Naive thymus-derived CD8-positive, alpha-beta T cell (primary cell): Measurements from ENCODE around the gene ATRIP. TPM values are rescaled to one million over a fixed set of nuclear protein-coding genes. Genes with fewer than 3 reads are reported as not detected.

ENCODE experiments used
- ATAC-seq, 2 donors: fragments of 150-1000 bp; cut with Tn5 transposase in 1 of 2; sonication (Bioruptor Pico), chemical (Tn5 transposase) in 1 of 2; 1 replicate in 1 of 2; 2 replicates in 1 of 2; pipeline ENCODE4 v1.10.0; 2021; ENCODE audit warnings: mild to moderate bottlenecking in 2 of 2, moderate library complexity in 2 of 2
- POLR2A ChIA-PET: fragments of 350-600 bp; sonication (Branson Sonifier 250); formaldehyde crosslinking; loops from one replicate; lab custom pipeline; 2021; ENCODE audit warnings: antibody characterized with exemption; lab: Charles Lee
- DNase-seq, 10 donors: peaks; one replicate each; pipeline versions ENCODE4 v3.0.0 to v3.0.0-alpha.2; 2020 to 2022
- H3K27ac Mint-ChIP-seq, 10 donors: one replicate each; pipeline ENCODE4 v1.8.0; 2020 to 2022; ENCODE audit warnings: mild to moderate bottlenecking in 10 of 10, mixed read lengths in 10 of 10, moderate library complexity in 4 of 10, inconsistent platforms in 1 of 10
- H3K27me3 Mint-ChIP-seq, 5 donors: one replicate each; pipeline ENCODE4 v1.8.0; 2021 to 2022; ENCODE audit warnings: mixed read lengths in 5 of 5
- H3K36me3 Mint-ChIP-seq, 3 donors: one replicate each; pipeline ENCODE4 v1.8.0; 2020 to 2022; ENCODE audit warnings: mixed read lengths in 3 of 3, mild to moderate bottlenecking in 2 of 3, inconsistent platforms in 1 of 3
- H3K4me1 Mint-ChIP-seq, 4 donors: one replicate each; pipeline ENCODE4 v1.8.0; 2021 to 2022; ENCODE audit warnings: mixed read lengths in 4 of 4
- H3K4me3 Mint-ChIP-seq, 10 donors: one replicate each; pipeline ENCODE4 v1.8.0; 2020 to 2022; ENCODE audit warnings: mild to moderate bottlenecking in 10 of 10, mixed read lengths in 10 of 10, moderate library complexity in 6 of 10, inconsistent platforms in 1 of 10
- H3K9me3 Mint-ChIP-seq, 9 donors: one replicate each; pipeline ENCODE4 v1.8.0; 2020 to 2022; ENCODE audit warnings: mixed read lengths in 9 of 9, mild to moderate bottlenecking in 3 of 9, inconsistent platforms in 1 of 9, moderate library complexity in 1 of 9
- polyA plus RNA-seq, 3 donors: library from polyadenylated mRNA; unstranded; fragments of 300-500 nt; fragmentation: Illumina TruSeq; gene quantifications; one replicate each; pipeline ENCODE4 v1.2.3, GENCODE V29; 2021
- total RNA-seq, 8 experiments: library from RNA in 2 of 8; stranded (reverse) in 2 of 8; gene quantifications; one replicate each; pipeline ENCODE4 v1.2.3 and lab custom pipeline; 2021 to 2026

ATRIP gene
- total and polyA plus RNA-seq, 5 experiments from 2014 or later: 8.9 to 17.5 (median 13.2) TPM

DNA sequence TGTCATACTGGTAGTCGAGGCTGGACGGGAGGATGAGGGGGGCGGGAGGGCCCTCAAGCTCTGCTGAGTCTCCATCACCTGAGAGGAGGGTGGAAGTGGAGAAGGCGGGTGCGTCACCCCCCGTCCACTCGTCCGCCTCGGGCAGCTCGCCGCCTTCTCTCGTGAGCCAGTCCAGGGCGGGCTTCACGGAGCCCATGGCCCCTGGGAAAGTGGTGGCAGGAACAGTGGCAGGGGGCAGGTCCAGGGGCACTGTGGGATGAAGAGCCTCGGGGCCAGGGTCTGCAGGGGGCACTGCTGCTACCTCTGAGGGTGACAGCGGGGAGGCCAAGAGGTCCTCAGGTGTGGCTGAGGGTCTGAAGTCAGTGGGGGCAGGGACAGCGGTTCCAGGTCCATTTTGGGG is 26.9 kb upstream of the ATRIP start:
- POLR2A ChIA-PET: no interaction called here
- Mint-ChIP-seq H3K4me1 (peaks cover 0 to 7% (median 5%) of the 10 kb centered on the region in 4 donors), H3K9me3 (no peaks in the 10 kb centered on the region)

DNA sequence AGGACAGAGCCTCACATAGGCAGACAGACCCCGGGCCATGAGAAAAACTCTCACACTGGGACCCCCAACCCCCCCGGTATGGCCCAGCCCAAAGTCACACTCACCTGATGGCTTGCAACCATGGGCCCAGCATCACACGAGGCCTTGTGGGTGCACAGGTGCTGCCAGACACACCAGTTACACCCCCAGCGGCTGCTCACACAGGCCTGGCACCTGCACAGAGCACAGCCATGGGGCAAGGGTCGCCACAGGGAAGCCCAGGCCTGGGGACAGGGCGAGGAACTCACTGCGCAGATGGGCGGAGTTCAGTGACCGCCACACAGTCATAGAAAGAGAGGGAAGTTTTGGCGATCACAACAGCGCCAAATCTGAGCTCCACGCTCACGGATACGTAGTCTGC is 26.0 kb upstream of the ATRIP start:
- no peak for ATAC-seq
- Mint-ChIP-seq H3K27me3 (no peaks in the 10 kb centered on the region), H3K9me3 (no peaks in the 10 kb centered on the region), H3K27ac (peak overlapping the region in 1 of 10 donors; percentile 41), H3K36me3 (no peaks in the 10 kb centered on the region), H3K4me3 (no peak overlapping the region), H3K4me1 (peaks cover 0 to 7% (median 5%) of the 10 kb centered on the region in 4 donors)
- POLR2A ChIA-PET: no interaction called here
- peak in 1 of 10 donors; percentile 52 for DNase-seq

More for the DNA sequence above, 26.9 kb upstream of the ATRIP start:
- Mint-ChIP-seq H3K27ac (no peak overlapping the region), H3K4me3 (no peak overlapping the region), H3K27me3 (no peaks in the 10 kb centered on the region), H3K36me3 (no peaks in the 10 kb centered on the region)
- no peak for ATAC-seq
- peak in 1 of 10 donors; percentile 13 for DNase-seq

- H3K27me3 Mint-ChIP-seq: no peaks in the 10 kb centered on the region
- DNase-seq (no peak), ATAC-seq (no peak)
- no peak overlapping the region for H3K4me3 Mint-ChIP-seq
- no peaks in the 10 kb centered on the region for H3K9me3 Mint-ChIP-seq
- H3K4me1 Mint-ChIP-seq: peaks cover 0 to 7% (median 5%) of the 10 kb centered on the region in 4 donors
- POLR2A ChIA-PET: no interaction called here
- no peak overlapping the region for H3K27ac Mint-ChIP-seq
- no peaks in the 10 kb centered on the region for H3K36me3 Mint-ChIP-seq
Observed at GRCh38 chr3:48422272-48422671, 24.3 kb upstream of the ATRIP start.

- no peaks in the 10 kb centered on the region for H3K36me3 Mint-ChIP-seq
- no peak overlapping the region for H3K4me3 Mint-ChIP-seq
- peaks cover 0 to 7% (median 5%) of the 10 kb centered on the region in 4 donors for H3K4me1 Mint-ChIP-seq
- H3K27me3 Mint-ChIP-seq: no peaks in the 10 kb centered on the region
- POLR2A ChIA-PET: no interaction called here
- ATAC-seq (no peak), DNase-seq (no peak)
- peak overlapping the region in 2 of 10 donors; percentile 24 to 68 for H3K27ac Mint-ChIP-seq
- H3K9me3 Mint-ChIP-seq: no peaks in the 10 kb centered on the region
Observed at GRCh38 chr3:48422681-48423080, 23.9 kb upstream of the ATRIP start.

DNA sequence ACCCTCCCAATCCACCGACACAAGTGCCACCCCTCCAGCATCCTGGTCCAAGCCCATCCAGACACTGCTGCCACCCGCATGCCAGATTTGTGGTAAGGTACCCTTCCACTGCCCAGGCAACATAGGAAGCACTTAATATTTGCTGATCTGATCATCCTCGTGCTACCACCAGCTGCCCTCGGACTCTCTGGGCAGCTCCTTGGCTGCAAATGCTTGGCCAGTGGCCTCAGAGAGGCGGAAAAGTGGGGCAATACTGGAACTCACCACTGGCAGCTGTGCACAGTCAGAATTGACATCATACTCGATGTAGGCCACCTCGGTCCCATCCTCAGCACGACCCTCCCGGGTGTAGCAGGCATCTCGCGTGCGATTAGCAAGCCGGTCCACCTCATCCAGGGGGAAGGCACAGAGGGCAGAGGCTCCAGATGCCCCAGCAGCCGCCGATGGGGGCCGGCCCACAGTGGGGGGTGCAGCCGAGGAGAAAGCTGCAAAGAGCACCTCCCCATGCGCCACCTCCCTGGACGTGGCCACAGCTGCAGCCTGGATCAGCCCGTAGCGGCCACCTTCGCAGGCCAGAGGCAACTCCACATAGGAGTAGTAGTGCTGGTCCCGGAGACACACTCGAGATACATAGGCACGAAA is 23.2 kb upstream of the ATRIP start:
- POLR2A ChIA-PET: no interaction called here
- no peak for DNase-seq
- peaks cover 0 to 7% (median 5%) of the 10 kb centered on the region in 4 donors for H3K4me1 Mint-ChIP-seq
- H3K9me3 Mint-ChIP-seq: no peaks in the 10 kb centered on the region
- H3K36me3 Mint-ChIP-seq: no peaks in the 10 kb centered on the region
- H3K4me3 Mint-ChIP-seq: no peak overlapping the region
- ATAC-seq: no peak
- peak overlapping the region in 1 of 10 donors; percentile 24 for H3K27ac Mint-ChIP-seq
- H3K27me3 Mint-ChIP-seq: no peaks in the 10 kb centered on the region

- DNase-seq: no peak
- H3K4me3 Mint-ChIP-seq: no peak overlapping the region
- no peak for ATAC-seq
- no peak overlapping the region for H3K27ac Mint-ChIP-seq
- peaks cover 0 to 7% (median 6%) of the 10 kb centered on the region in 4 donors for H3K4me1 Mint-ChIP-seq
- H3K27me3 Mint-ChIP-seq: no peaks in the 10 kb centered on the region
- H3K9me3 Mint-ChIP-seq: no peaks in the 10 kb centered on the region
- no peaks in the 10 kb centered on the region for H3K36me3 Mint-ChIP-seq
- POLR2A ChIA-PET: interaction anchor here (0.6 kb wide), 1 partner anchor 53 kb away, joined by 4 read pairs; no protein-coding TSS in a partner anchor
Observed at GRCh38 chr3:48423883-48424695, 22.4 kb upstream of the ATRIP start.

- Mint-ChIP-seq H3K9me3 (no peaks in the 10 kb centered on the region), H3K4me1 (peaks cover 4 to 14% (median 10%) of the 10 kb centered on the region in 4 donors)
Observed at GRCh38 chr3:48425281-48425812, 21.2 kb upstream of the ATRIP start.

GRCh38 chr3:48426401-48426909 is 20.1 kb upstream of the ATRIP start:
- DNase-seq: peak in 1 of 10 donors; percentile 23
- peaks cover 7 to 18% (median 13%) of the 10 kb centered on the region in 4 donors for H3K4me1 Mint-ChIP-seq
- no peak for ATAC-seq
- H3K36me3 Mint-ChIP-seq: no peaks in the 10 kb centered on the region
- no peak overlapping the region for H3K27ac Mint-ChIP-seq
- H3K4me3 Mint-ChIP-seq: no peak overlapping the region
- POLR2A ChIA-PET: no interaction called here
- H3K9me3 Mint-ChIP-seq: no peaks in the 10 kb centered on the region
- peaks cover 0 to 2% (median 0%) of the 10 kb centered on the region in 5 donors for H3K27me3 Mint-ChIP-seq

More at GRCh38 chr3:48425281-48425812, 21.2 kb upstream of the ATRIP start:
- no peak for ATAC-seq
- POLR2A ChIA-PET: no interaction called here
- H3K36me3 Mint-ChIP-seq: no peaks in the 10 kb centered on the region
- peaks cover 0 to 2% (median 0%) of the 10 kb centered on the region in 5 donors for H3K27me3 Mint-ChIP-seq
- no peak overlapping the region for H3K4me3 Mint-ChIP-seq
- H3K27ac Mint-ChIP-seq: peak overlapping the region in 1 of 10 donors; percentile 18
- DNase-seq: peak in 1 of 10 donors; percentile 55

DNA sequence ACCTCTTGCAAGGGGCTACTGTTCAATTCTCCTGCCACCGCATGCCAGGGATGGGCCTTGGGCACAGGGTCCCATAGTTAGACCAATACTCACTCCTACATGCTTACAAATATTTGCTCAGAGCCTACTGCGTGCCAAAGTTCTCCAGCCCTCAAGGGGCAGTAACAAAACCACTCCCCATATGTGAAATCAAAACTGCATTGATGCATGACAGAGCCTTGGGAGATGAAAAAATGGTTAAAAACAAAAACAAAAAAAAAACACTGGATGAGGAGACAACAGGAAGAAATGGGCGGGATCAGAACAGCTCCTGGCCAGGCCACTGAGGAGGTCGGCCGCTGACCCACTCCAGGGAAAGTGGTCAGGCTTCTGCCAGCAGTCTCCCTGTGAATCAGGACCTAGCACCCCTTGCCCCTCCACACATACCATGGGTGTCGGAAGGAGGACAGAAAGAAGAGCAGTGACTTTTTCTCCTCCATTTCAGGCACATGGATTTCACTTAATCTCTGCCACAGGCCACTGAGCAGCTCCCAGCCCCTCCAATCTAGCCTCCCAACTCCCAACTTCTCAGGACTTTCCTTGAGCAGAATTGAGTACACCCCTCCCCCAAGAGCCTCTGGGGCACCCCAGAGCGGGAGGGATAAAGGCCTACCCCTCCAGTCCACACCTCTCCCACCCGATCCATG is 19.4 kb upstream of the ATRIP start:
- peak overlapping the region in 4 of 10 donors; percentile 1 to 78 (median 49) for H3K27ac Mint-ChIP-seq
- H3K4me3 Mint-ChIP-seq: peak overlapping the region in 6 of 10 donors; percentile 12 to 60 (median 32)
- ATAC-seq (no peak), DNase-seq (no peak)
- H3K27me3 Mint-ChIP-seq: peaks cover 0 to 2% (median 0%) of the 10 kb centered on the region in 5 donors
- H3K9me3 Mint-ChIP-seq: no peaks in the 10 kb centered on the region
- peaks cover 7 to 13% (median 9%) of the 10 kb centered on the region in 4 donors for H3K4me1 Mint-ChIP-seq
- H3K36me3 Mint-ChIP-seq: no peaks in the 10 kb centered on the region
- POLR2A ChIA-PET: no interaction called here

DNA sequence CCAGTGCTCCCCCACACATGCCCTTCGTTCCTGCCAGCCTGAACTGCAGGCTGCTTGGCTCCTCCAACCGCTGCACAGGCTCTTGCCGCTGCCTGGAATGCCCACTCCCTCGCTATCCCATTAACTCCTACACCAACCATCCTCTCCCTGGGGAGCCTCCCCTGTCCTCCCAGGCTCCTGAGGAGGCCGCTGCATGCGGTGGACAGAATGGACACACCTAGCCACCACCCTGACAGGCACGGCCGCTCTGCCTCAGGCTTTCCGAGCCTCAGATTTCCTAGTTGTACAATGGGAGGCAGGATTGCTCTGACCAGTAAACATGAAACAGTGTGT is 18.9 kb upstream of the ATRIP start:
- H3K4me3 Mint-ChIP-seq: peak overlapping the region in 9 of 10 donors; percentile 12 to 77 (median 53)
- H3K9me3 Mint-ChIP-seq: no peaks in the 10 kb centered on the region
- H3K27me3 Mint-ChIP-seq: peaks cover 0 to 2% (median 0%) of the 10 kb centered on the region in 5 donors
- DNase-seq: peak in 1 of 10 donors; percentile 28
- H3K4me1 Mint-ChIP-seq: peaks cover 7 to 13% (median 9%) of the 10 kb centered on the region in 4 donors
- H3K27ac Mint-ChIP-seq: peak overlapping the region in 3 of 10 donors; percentile 37 to 78 (median 61)
- ATAC-seq: no peak
- H3K36me3 Mint-ChIP-seq: no peaks in the 10 kb centered on the region
- POLR2A ChIA-PET: no interaction called here

DNA sequence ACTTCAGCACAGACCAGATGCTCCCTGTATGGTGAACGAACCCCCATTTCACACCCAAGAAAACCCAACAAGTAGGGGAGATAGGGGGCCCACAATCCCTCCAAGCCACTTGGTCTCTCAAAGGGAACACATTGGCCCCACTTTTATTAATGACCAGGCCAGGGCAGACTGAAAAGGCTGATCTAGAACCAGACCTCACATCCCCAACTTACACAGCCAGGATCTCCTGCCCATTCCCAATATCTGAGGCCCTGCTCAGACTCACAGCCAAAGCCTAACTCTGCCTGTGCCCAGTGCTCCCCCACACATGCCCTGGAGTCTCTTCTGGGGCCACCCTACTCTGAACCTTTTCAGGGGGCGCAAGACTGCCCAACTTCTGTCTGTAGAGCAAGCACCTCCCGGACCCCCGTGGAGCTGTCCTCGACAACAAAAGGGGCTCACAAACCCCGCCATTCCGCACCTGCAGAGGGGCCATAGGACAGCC is 18.4 kb upstream of the ATRIP start:
- Mint-ChIP-seq H3K4me1 (peaks cover 4 to 13% (median 9%) of the 10 kb centered on the region in 4 donors), H3K9me3 (no peaks in the 10 kb centered on the region), H3K36me3 (no peaks in the 10 kb centered on the region), H3K4me3 (peak overlapping the region; percentile 14 to 77 (median 58)), H3K27me3 (peaks cover 0 to 2% (median 0%) of the 10 kb centered on the region in 5 donors), H3K27ac (peak overlapping the region in 4 of 10 donors; percentile 4 to 61 (median 48))
- POLR2A ChIA-PET: interaction anchor here (1.4 kb wide), 1 partner anchor 87 kb away, joined by 3 read pairs; no protein-coding TSS in a partner anchor
- DNase-seq (peak in 1 of 10 donors; percentile 55), ATAC-seq (no peak)
